Measurements from ENCODE around the gene HLA-G.
"Not testable (repeated sequence)": the region's sequence is repeated elsewhere in the genome, so short reads cannot be mapped to it uniquely, and the experiment has no call there.

HLA-G gene

DNA sequence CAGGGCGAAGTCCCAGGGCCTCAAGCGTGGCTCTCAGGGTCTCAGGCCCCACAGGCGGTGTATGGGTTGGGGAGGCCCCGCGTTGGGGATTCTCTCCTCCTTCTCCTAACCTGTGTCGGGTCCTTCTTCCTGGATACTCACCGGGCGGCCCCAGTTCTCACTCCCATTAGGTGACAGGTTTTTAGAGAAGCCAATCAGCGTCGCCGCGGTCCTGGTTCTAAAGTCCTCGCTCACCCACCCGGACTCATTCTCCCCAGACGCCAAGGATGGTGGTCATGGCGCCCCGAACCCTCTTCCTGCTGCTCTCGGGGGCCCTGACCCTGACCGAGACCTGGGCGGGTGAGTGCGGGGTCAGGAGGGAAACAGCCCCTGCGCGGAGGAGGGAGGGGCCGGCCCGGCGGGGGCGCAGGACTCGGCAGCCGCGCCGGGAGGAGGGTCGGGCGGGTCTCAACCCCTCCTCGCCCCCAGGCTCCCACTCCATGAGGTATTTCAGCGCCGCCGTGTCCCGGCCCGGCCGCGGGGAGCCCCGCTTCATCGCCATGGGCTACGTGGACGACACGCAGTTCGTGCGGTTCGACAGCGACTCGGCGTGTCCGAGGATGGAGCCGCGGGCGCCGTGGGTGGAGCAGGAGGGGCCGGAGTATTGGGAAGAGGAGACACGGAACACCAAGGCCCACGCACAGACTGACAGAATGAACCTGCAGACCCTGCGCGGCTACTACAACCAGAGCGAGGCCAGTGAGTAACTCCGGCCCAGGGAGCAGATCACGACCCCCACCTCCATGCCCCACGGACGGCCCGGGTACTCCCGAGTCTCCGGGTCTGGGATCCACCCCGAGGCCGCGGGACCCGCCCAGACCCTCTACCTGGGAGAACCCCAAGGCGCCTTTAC is at the start of gene HLA-G:
TSS of gene HLA-G (plus strand) at position 247 of the 892 bp plus-strand sequence. CDS start at position 267, 20 bp downstream.
- no peak for DNase-seq (ENCODE audit: low read depth)

DNA sequence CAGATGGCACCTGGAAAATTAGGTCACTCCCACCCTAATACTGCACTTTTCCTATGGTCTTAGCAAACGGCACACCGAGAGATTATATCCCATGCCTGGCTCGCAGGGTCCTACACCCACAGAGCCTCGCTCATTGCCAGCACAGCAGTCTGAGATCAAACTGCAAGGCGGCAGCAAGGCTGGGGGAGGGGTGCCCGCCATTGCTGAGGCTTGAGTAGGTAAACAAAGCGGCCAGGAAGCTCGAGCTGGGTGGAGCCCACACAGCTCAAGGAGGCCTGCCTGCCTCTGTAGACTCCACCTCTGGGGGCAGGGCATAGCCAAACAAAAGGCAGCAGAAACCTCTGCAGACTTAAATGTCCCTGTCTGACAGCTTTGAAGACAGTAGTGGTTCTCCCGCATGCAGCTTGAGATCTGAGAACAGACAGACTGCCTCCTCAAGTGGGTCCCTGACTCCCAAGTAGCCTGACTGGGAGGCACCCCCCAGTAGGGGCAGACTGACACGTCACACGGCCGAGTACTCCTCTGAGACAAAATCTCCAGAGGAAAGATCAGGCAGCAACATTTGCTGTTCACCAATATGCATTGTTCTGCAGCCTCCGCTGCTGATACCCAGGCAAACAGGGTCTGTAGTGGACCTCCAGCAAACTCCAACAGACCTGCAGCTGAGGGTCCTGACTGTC is 47.5 kb upstream of the HLA-G start:
- not testable (repeated sequence) for DNase-seq (ENCODE audit: low read depth)

DNA sequence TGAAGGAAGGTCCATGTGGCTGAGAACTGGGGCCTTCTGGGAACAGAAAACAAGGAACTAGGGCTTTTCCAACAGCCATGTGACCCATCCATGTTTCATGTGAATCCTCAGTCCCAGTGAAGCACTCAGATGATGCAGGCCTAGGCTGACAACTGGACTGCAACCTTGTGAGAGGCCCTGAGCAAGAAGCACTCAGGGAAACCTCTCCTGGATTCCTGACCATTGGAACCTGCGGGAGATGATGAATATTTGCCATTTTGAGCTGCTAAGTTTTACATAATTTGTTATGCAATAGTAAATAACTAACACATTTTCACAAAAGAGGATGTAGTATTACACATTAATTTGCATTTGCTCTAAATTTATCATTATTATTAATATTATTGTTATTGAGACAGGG is 38.4 kb upstream of the HLA-G start:
- DNase-seq (ENCODE audit: low read depth), result no peak

DNA sequence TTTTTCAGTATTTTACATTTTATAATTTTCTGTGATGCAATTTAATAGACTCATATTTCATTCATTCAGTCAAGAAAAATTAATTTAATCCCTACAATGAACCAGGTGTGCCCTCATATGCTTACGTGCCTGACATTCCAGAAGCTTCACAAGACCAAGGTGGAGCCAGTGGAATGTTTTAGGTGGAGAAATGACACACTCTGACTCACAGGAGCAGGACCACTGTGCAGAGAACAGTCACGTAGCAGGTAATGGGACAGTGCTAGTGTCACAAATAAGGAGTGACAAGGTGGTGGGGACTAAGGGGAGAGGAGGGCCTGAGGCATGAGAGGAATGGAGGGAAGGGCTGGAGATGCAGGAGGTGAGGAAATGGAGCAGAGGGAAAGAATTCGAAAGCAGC is 37.0 kb upstream of the HLA-G start:
- no peak for DNase-seq (ENCODE audit: low read depth)

DNA sequence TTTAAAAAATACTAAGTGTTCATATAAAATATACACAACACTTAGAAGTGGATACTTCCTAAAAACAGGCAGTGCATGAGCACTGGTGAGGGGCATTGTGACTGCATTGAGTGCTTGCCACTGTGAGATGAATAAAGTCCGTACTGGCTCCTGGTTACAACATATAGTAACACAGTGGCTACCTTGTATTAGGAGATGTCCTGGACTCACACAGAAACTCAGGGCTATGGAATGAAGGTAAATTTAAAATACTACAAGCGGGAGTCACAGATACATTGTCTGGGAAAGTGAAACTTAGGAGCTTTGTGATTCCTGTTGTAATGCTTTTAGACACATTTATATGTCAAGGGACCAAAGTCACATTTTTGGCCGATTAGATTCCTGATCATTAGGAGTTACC is 36.5 kb upstream of the HLA-G start:
- no peak for DNase-seq (ENCODE audit: low read depth)

DNA sequence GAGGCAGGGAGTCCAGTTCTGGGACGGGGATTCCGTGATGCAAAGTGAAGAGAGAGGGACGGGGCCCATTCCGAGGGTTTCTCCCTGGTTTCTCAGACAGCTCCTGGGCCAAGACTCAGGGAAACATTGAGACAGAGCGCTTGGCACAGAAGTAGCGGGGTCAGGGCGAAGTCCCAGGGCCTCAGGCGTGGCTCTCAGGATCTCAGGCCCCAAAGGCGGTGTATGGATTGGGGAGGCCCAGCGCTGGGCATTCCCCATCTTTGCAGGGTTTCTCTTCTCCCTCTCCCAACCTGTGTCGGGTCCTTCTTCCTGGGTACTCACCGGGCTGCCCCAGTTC is 35.9 kb upstream of the HLA-G start:
- no peak for DNase-seq (ENCODE audit: low read depth)

DNA sequence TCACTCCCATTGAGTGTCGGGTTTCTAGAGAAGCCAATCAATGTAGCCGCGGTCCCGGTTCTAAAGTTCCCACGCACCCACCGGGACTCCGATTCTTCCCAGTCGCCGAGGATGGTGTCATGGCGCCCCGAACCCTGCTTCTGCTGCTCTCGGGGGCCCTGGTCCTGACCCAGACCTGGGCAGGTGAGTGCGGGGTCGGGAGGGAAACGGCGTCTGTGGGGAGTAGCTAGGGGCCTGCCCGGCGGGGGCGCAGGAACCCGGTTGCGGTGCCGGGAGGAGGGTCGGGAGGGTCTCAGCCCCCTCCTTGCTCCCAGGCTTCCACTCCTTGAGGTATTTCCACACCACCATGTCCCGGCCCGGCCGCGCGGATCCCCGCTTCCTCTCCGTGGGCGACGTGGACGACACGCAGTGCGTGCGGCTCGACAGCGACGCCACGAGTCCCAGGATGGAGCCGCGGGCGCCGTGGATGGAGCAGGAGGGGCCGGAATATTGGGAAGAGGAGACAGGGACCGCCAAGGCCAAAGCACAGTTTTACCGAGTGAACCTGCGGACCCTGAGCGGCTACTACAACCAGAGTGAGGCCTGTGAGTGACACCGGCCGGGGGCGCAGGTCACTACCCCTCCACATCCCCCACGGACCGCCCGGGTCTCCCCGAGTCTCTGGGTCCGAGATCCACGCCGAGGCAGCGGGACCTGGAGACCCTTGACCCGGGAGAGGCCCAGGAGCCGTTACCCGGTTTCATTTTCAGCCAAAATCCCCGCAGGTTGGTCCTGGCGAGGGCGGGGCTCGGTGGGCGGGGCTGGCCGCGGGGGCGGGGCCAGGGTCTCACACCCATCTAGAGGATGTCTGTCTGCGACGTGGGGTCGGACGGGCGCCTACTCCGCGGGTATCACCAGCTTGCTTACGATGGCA is 35.2 kb upstream of the HLA-G start:
- DNase-seq (ENCODE audit: low read depth), result no peak

DNA sequence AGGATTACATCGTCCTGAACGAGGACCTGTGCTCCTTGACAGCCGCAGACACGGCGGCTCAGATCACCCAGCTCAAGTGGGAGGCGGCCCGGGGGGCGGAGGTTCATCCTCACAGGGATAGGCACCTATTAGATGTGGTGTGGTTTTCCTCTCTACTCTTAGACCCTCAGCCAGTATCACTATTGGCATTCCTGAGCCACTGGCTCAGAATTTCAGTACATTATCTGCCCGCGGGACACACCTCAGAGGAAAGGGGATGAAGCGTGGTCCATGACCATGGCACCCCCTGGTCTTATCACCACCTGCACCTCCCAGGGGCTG is 34.6 kb upstream of the HLA-G start:
- DNase-seq (ENCODE audit: low read depth), result no peak

DNA sequence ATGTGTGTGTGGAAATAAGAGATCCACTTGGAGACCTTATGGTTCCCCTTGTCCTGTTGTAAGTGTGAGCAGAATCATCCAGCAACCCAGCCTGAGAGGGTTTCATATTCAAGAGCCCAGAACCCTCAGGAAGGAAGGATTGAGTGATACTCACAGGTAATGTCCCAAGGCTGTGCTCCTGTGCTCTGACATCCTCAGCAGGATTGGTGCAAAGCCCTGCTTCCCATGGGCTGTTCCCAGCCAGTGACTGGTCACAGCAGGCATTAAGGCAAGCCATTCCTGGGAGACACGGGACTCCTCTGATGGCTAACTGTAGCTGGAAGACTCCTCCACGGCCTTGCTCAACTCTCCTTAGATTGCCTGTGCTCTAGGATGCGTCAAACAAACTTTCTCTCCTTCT is 33.8 kb upstream of the HLA-G start:
- DNase-seq (ENCODE audit: low read depth), result no peak

DNA sequence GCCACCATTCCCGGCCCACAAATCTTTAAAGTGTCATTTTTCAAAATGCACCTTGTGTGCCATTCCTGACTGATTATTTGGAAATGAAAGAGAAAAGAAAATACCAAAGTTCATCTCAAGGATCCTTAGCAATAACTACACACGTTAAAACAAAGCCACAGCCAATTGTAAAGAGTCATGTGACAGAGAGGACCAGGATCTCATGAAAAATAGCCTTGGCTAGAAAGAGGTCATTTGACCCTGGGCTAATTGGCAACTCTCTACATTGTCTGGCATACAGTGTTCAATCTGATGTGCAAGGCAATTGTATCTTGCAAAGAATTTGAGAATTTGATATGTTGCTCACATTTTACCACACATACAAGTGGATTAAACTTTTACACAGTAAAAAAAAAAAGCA is 31.6 kb upstream of the HLA-G start:
- no peak for DNase-seq (ENCODE audit: low read depth)

DNA sequence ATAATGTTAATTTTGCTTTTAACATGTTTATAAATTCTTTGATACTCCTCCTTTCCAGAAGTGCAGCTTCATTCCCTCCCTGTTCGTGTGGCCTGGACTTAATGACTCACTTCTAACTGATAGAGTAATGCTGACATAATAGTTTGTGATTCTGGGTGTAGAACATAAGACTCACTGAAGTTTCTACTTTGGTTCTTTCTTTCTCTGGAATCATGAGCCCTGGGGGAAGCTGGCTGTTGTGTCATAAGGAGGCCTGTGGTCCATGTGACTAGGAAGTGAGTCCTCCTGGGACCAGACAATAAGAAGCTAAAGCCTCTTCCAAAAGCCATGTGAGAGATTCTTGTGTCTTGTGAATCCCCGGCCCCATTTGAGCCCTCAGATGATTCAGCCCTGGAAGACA is 30.5 kb upstream of the HLA-G start:
- peak; percentile 32 for DNase-seq (ENCODE audit: low read depth)

DNA sequence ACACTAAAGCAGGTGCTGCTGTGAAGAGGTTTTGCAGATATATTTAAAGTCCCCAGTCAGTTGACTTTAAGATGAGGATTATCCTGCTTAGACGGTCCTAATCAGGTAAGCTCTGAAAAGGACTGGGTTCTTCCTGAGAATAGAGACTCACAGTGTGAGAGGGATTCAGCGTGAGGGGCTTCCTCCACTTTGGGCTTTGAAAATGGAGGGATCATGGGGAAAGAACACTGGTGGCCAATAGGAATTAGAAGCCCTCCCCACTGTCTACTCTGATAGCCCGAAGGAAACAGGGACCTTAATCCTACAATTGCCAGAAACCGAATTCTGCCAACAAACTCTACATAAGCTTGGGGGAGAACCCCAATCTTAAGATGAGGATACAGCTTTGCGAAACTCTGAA is 29.7 kb upstream of the HLA-G start:
- DNase-seq (ENCODE audit: low read depth), result no peak

DNA sequence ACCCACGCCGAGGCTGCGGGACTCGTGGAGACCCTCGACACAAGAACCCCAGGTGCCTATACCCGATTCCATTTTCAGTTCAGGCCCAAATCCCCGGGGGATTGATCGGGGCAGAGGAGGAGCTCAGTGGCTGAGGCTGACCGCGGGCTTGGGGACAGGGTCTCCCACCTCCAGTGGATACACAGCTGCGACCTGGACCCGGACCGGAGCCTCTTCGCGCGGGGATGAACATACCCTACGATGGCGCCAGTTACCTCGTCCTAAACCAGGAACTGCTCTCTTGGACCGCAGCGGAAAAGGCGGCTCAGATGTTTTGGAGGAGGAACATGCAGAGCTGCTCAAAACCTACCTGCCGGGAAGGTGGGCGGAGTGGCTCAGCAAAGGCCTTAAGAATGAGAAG is 27.4 kb upstream of the HLA-G start:
- DNase-seq (ENCODE audit: low read depth), result no peak

DNA sequence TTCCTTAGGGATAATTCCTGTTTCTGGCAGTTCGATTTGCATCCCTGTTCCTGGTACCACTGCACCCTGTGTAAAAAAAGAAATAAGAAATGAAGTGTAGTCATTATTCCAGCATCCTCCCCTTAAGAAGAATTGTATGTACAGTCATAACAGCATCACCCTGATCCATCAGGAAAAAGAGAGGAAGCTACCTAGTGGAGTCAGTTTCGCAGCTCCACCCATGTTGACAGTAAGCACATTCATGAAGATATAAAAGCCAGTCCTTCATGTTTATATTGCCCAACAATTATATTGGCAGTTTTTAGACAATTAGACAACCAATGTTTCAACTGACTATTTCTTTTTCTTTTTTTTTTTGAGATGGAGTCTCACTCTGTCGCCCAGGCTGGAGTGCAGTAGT is 21.2 kb upstream of the HLA-G start:
- DNase-seq (ENCODE audit: low read depth), result no peak

DNA sequence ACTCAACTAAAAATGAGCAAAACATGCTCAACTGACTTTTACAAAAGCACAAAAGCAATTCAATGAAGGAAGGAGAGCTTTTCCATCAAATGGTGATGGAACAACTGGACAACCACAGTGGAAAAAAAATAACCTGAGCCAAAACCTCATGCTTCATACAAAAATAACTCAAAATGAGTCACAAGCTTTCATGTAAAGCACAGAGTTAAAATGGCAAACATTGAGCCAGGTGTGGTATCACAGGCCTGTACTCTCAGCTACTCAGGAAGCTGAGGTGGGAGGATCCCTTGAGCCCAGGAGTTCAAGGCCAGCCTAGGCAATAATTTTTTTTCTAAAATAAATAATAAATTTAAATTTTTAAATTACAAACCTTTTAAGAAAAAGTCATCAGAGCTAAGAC is 18.4 kb upstream of the HLA-G start:
- no peak for DNase-seq (ENCODE audit: low read depth)

DNA sequence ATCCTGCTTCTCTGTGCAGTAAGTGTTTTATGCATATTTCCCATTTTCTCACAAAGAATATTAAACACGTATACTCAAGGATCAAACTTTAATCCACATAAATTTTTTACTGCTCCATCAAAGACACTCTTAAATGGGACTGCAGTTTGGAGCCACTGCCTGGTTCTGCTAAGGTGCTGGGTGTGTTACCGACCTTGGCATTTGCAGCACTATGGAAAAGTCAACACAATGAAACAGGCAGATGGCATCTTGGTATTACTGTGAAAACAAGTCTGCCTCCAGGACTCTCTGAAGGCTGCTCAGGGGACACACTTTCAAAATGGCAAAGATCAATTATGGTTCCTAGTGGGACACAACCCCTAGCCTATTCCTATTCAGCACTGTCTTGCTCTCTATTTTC is 17.3 kb upstream of the HLA-G start:
- no peak for DNase-seq (ENCODE audit: low read depth)

DNA sequence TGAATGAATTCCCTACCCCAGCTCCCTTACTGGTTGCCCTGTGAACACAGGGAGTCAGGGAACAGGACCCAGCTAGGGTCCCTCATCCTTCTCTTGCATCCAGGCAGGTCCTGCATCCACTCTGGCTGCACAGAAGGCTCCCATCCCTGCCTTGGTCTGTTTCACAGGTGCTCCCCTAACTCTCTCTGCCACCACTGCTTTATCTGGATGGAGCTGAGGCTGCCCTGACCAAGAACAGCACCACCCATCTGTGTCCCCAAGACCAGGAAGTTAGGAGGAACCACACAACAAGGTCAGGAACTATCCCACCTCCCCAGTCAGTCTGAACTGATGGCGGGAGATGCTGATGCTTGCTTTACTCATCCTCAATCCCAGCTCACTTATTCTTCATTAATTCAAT is 16.2 kb upstream of the HLA-G start:
- DNase-seq (ENCODE audit: low read depth), result no peak

DNA sequence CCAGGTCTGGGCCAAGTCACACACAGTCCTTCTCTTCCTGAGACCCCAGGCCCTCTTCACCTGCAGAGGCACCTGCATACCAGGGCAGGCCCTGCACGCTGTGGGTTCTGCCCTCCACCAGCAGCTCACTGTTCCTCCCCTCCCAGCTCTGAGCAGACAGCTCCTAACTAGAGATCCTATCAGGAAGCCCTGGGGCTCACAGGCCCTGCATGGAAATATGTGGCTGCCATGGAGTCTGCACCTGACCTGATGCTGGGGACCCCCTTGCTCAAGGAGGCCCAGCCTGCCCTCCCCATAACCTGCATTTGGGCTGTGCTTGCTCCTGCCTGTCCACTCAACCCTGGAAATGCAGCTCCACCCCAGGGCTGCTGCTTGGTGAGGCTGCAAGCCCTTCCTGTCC is 14.6 kb upstream of the HLA-G start:
- DNase-seq (ENCODE audit: low read depth), result no peak

DNA sequence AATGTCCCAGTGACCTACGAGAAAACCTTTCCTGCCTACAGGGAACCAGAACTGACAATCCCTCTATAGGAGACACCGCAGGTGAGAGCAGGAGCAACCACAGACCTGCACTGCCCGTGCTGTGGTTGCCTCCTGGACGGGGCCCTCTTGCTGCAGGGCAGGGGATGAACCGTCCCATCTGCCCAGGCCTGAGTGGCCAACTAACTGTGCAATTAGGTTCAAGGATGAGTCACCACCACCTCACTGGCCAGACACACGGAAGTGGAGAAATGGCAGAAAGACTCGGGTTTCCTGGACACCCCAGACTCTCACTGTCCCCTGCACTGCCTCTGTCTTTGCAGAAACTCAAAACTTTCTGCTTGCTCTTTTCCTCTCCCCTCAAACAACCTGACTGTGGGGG is 13.8 kb upstream of the HLA-G start:
- DNase-seq (ENCODE audit: low read depth), result no peak

DNA sequence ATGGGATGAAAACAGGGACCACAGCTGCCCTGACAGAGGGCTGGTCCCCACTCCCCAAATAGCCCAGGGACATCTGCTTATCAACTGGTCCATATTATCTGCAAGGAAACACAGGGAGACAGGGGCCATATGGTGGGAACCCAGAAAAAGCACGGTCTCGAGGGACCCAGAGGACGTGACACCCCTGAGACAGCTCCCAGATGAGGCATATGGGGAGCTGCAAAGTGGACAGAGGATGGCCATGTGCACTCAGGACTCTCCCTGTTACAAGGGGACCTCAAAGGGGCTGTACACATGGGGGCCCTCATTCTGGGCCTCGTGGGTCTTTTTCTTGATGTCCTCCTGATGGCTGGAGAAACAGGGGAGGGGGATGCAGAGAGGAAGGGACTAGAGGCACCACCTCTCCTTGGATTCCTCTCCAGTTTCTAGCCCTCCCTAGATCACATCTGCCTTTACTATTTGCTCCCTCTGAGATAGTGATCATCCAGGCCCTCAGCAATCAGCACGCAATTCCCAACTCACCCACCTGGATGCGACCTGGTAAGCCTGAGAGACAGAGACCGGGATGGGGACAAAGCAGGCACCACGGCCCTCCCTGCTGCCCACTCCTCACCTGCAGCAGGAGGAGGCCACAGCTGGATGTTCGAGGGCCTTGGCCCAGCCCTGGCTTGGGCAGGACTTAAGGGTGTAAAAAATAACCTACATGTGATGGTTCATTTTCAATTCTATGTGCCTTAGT is 13.1 kb upstream of the HLA-G start:
- DNase-seq (ENCODE audit: low read depth), result no peak

DNA sequence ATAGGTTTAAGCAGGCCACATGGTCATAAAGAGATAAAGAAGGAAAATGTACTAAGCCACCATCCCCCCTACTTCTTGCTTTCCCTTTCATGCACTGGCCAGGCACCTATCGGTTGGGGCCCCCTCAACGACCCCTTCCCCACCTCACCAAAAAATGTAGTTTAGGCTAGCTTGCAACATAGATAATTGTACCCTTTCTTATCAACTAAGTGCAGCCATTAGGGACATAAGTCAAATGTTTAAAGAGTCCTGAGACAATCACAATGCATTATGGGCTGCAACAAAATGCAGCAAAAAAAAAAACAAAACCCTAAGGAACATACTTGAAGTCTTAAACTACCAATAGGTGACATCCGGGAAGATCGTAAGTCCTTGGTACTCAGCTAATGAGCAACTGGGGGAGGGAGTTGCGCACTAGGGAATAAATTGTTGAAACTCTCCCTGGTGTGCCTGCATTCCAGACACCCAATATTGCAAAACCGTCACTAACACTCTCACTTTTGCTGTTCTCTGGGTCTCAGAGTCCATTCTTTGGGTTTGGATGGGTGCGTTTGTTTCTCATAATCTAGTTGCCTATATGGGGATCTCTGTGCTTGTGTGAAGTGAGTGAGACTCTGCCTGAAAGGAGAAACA is 12.4 kb upstream of the HLA-G start:
- DNase-seq (ENCODE audit: low read depth), result no peak

DNA sequence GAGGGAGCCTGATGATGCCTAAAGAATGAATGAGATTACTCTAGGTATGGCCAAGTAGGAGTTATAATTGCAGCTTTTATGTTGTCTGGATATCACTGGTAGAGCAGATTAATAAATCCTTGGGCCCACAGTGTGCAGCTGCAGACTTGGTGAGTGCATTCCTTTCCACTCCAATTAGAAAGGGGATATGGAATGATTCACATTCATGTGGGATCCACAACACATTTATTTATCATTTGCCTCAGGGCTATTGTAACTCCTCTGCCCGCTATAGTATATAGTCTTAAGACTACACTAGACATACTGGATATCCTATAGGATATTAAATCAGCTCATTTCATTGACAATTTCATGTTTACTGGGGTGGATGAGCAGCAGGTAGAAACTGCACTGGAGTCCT is 11.6 kb upstream of the HLA-G start:
- DNase-seq (ENCODE audit: low read depth), result no peak

All from GM04504 (cell line).